K562 (cell line): ENCODE measurements around the gene RPL36AL. TPM values are rescaled to one million over a fixed set of nuclear protein-coding genes. Genes with fewer than 3 reads are reported as not detected.

ENCODE experiments used
- ARID2 ChIP-seq: fragments of 450-650 bp; IDR thresholded peaks from 2 replicates; pipeline ENCODE4 v1.6.1; 2017; ENCODE audit warnings: antibody characterized with exemption, mild to moderate bottlenecking
- BDP1 ChIP-seq: IDR thresholded peaks from 3 replicates; pipeline ENCODE4 v1.6.1; 2011; ENCODE audit not compliant: insufficient read length, insufficient read depth
- CHCHD3 ChIP-seq: fragments of 250-450 bp; sonication (Bioruptor Pico); IDR thresholded peaks from 2 replicates; pipeline ENCODE4 v2.1.2; 2022; ENCODE audit warnings: mild to moderate bottlenecking
- NR1H2 ChIP-seq: sonication (generic); formaldehyde crosslinking; IDR thresholded peaks from 2 replicates; pipeline ENCODE4 v1.4.0; 2020; ENCODE audit warnings: mild to moderate bottlenecking, missing genetic modification reagents
- POLR2AphosphoS5 ChIP-seq: IDR thresholded peaks from 2 replicates; pipeline ENCODE4 v1.6.1; 2011; ENCODE audit warnings: mild to moderate bottlenecking, low read depth, low read length, moderate library complexity; ENCODE audit not compliant: control insufficient read depth, insufficient read depth
- RBM15 ChIP-seq: fragments of 200-400 bp; formaldehyde crosslinking; IDR thresholded peaks from 2 replicates; pipeline ENCODE4 v1.6.1; 2018; ENCODE audit warnings: mild to moderate bottlenecking, low read length, moderate library complexity; ENCODE audit not compliant: insufficient read depth
- RNF2 ChIP-seq: sonication (generic); IDR thresholded peaks from 2 replicates; pipeline ENCODE4 v1.6.1; 2016
- polyA plus RNA-seq, 8 experiments: library from polyadenylated mRNA; depleted of rRNA in 4 of 8; stranded (reverse) in 5 of 8; unstranded in 3 of 8; fragments of >200 nt; fragmentation: Nextera tagmentation in 2 of 8; fragmentation: Illumina TruSeq in 1 of 8; extraction: Ambion mirVana in 2 of 8; extraction: Trizol in 1 of 8; gene quantifications; 2 replicates each; pipeline versions ENCODE4 v1.2.1 to v1.2.3, GENCODE V29; 2011 to 2014; ENCODE audit warnings: inconsistent platforms in 1 of 8, missing spikeins in 1 of 8
- total RNA-seq, 7 experiments: library from RNA; depleted of rRNA in 6 of 7; stranded (reverse); fragments of >200 nt in 6 of 7; fragmentation: Illumina TruSeq in 2 of 7; extraction: Trizol in 2 of 7; gene quantifications; 2 replicates each; pipeline versions ENCODE4 v1.2.1 to v1.2.3, GENCODE V29; 2011 to 2021; ENCODE audit warnings: low replicate concordance in 1 of 7
- TF ChIP-seq, protein P1 (sequence below): sonication (generic); formaldehyde crosslinking; IDR thresholded peaks from 2 replicates; pipeline ENCODE4 v1.8.0; 2022; ENCODE audit warnings: missing genetic modification reagents, mild to moderate bottlenecking, borderline replicate concordance
- TF ChIP-seq, protein P2 (sequence below), 3 experiments: fragments of 200-800 bp in 1 of 3; fragments of 250-450 bp in 1 of 3; fragments of 450-650 bp in 1 of 3; sonication (Bioruptor Pico) in 1 of 3; sonication (Bioruptor generic) in 1 of 3; formaldehyde crosslinking in 1 of 3; IDR thresholded peaks; 2 replicates each; pipeline versions ENCODE4 v1.6.1 to v1.8.0; 2016 to 2022; ENCODE audit warnings: mild to moderate bottlenecking in 2 of 3, missing genetic modification characterization in 2 of 3, missing compliant biosample characterization in 1 of 3, moderate library complexity in 1 of 3
- TF ChIP-seq, protein P3 (sequence below): fragments of 200-800 bp; sonication (Bioruptor generic); IDR thresholded peaks from 2 replicates; pipeline ENCODE4 v1.6.1; 2016; ENCODE audit warnings: missing genetic modification characterization, missing compliant biosample characterization
- TF ChIP-seq, protein P4 (sequence below): fragments of 250-450 bp; sonication (Bioruptor Pico); IDR thresholded peaks from 2 replicates; pipeline ENCODE4 v1.5.0; 2020; ENCODE audit warnings: mild to moderate bottlenecking

Gene RPL36AL
- total and polyA plus RNA-seq, 9 of the 15 experiments (the other 6 are each of a cell fraction or from before 2014, with no cell fraction given): 146 to 674 (median 360) TPM

DNA sequence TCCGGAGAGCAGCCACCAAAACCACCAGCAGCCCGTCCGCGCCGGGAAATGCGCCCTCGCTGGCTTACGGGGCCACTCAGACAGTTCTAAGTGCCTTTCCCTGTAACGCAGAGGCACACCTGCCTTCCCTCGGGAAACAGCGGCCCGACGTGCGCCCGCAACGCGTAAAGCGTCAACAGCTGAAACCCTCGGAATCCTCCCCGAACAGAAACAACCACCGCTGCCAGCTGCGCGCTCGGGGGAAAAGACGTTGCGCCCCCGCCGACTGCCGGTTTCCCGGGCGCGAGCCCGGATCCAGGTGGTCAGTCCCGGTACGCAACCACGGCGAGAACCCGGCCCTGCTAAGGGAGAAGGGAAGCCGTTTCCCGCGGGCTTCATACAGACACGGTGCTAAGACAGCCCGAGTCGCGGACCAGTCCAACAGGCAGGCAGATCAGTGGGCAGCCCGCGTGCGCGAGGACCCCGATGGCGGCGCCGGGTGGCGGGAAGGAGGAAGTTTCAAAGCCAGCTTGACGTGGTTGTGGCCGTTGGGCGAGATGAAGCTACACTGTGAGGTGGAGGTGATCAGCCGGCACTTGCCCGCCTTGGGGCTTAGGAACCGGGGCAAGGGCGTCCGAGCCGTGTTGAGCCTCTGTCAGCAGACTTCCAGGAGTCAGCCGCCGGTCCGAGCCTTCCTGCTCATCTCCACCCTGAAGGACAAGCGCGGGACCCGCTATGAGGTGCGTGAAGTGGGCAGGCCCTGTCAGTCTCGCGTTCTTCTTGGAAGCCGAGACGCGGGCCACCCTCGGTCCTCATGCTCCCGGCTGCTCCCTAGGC is 21.7 kb downstream of the RPL36AL start, which contains the start of gene LRR1 (continued):
- TF ChIP-seq POLR2AphosphoS5 (peak; percentile 78), RNF2 (no peak), RBM15 (no peak), NR1H2 (no peak), ARID2 (no peak), CHCHD3 (CRISPR knock-in tag) (no peak), BDP1 (no peak)
- TF ChIP-seq, protein P1, sequence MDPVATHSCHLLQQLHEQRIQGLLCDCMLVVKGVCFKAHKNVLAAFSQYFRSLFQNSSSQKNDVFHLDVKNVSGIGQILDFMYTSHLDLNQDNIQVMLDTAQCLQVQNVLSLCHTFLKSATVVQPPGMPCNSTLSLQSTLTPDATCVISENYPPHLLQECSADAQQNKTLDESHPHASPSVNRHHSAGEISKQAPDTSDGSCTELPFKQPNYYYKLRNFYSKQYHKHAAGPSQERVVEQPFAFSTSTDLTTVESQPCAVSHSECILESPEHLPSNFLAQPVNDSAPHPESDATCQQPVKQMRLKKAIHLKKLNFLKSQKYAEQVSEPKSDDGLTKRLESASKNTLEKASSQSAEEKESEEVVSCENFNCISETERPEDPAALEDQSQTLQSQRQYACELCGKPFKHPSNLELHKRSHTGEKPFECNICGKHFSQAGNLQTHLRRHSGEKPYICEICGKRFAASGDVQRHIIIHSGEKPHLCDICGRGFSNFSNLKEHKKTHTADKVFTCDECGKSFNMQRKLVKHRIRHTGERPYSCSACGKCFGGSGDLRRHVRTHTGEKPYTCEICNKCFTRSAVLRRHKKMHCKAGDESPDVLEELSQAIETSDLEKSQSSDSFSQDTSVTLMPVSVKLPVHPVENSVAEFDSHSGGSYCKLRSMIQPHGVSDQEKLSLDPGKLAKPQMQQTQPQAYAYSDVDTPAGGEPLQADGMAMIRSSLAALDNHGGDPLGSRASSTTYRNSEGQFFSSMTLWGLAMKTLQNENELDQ (CRISPR knock-in tag): no peak
- TF ChIP-seq, protein P2, sequence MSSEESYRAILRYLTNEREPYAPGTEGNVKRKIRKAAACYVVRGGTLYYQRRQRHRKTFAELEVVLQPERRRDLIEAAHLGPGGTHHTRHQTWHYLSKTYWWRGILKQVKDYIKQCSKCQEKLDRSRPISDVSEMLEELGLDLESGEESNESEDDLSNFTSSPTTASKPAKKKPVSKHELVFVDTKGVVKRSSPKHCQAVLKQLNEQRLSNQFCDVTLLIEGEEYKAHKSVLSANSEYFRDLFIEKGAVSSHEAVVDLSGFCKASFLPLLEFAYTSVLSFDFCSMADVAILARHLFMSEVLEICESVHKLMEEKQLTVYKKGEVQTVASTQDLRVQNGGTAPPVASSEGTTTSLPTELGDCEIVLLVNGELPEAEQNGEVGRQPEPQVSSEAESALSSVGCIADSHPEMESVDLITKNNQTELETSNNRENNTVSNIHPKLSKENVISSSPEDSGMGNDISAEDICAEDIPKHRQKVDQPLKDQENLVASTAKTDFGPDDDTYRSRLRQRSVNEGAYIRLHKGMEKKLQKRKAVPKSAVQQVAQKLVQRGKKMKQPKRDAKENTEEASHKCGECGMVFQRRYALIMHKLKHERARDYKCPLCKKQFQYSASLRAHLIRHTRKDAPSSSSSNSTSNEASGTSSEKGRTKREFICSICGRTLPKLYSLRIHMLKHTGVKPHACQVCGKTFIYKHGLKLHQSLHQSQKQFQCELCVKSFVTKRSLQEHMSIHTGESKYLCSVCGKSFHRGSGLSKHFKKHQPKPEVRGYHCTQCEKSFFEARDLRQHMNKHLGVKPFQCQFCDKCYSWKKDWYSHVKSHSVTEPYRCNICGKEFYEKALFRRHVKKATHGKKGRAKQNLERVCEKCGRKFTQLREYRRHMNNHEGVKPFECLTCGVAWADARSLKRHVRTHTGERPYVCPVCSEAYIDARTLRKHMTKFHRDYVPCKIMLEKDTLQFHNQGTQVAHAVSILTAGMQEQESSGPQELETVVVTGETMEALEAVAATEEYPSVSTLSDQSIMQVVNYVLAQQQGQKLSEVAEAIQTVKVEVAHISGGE (CRISPR knock-in tag; IDR thresholded peaks at IDR 0.05): 0 out of 6 replicates have a peak, but pooled peaks of 1 of the 3 experiments have one; percentile 34
- TF ChIP-seq, protein P3, sequence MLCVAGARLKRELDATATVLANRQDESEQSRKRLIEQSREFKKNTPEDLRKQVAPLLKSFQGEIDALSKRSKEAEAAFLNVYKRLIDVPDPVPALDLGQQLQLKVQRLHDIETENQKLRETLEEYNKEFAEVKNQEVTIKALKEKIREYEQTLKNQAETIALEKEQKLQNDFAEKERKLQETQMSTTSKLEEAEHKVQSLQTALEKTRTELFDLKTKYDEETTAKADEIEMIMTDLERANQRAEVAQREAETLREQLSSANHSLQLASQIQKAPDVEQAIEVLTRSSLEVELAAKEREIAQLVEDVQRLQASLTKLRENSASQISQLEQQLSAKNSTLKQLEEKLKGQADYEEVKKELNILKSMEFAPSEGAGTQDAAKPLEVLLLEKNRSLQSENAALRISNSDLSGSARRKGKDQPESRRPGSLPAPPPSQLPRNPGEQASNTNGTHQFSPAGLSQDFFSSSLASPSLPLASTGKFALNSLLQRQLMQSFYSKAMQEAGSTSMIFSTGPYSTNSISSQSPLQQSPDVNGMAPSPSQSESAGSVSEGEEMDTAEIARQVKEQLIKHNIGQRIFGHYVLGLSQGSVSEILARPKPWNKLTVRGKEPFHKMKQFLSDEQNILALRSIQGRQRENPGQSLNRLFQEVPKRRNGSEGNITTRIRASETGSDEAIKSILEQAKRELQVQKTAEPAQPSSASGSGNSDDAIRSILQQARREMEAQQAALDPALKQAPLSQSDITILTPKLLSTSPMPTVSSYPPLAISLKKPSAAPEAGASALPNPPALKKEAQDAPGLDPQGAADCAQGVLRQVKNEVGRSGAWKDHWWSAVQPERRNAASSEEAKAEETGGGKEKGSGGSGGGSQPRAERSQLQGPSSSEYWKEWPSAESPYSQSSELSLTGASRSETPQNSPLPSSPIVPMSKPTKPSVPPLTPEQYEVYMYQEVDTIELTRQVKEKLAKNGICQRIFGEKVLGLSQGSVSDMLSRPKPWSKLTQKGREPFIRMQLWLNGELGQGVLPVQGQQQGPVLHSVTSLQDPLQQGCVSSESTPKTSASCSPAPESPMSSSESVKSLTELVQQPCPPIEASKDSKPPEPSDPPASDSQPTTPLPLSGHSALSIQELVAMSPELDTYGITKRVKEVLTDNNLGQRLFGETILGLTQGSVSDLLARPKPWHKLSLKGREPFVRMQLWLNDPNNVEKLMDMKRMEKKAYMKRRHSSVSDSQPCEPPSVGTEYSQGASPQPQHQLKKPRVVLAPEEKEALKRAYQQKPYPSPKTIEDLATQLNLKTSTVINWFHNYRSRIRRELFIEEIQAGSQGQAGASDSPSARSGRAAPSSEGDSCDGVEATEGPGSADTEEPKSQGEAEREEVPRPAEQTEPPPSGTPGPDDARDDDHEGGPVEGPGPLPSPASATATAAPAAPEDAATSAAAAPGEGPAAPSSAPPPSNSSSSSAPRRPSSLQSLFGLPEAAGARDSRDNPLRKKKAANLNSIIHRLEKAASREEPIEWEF: no peak
- TF ChIP-seq, protein P4, sequence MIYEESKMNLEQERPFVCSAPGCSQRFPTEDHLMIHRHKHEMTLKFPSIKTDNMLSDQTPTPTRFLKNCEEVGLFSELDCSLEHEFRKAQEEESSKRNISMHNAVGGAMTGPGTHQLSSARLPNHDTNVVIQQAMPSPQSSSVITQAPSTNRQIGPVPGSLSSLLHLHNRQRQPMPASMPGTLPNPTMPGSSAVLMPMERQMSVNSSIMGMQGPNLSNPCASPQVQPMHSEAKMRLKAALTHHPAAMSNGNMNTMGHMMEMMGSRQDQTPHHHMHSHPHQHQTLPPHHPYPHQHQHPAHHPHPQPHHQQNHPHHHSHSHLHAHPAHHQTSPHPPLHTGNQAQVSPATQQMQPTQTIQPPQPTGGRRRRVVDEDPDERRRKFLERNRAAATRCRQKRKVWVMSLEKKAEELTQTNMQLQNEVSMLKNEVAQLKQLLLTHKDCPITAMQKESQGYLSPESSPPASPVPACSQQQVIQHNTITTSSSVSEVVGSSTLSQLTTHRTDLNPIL: no peak
